Right lobe of liver (tissue), 4 donors: Measurements from ENCODE around the gene ETS2.

Experiments
- POLR2A ChIP-seq: fragments of 450-650 bp; IDR thresholded peaks from one replicate; pipeline ENCODE4 v1.6.1; 2017; ENCODE audit warnings: antibody characterized with exemption, mild to moderate bottlenecking
- TF ChIP-seq, protein P1 (sequence below), 4 donors: fragments of 200-600 bp in 3 of 4; fragments of 450-650 bp in 1 of 4; IDR thresholded peaks; one replicate each; pipeline versions ENCODE4 v1.5.1 to v1.8.0; 2016 to 2022; ENCODE audit warnings: antibody characterized with exemption in 4 of 4, mild to moderate bottlenecking in 2 of 4
- donor health status: DM: no; HTN: no; CAD: no.
- donor health status: DM: no; HTN: no; CAD: no.
- donor health status: DM: no; HTN: yes; CAD: no.

DNA sequence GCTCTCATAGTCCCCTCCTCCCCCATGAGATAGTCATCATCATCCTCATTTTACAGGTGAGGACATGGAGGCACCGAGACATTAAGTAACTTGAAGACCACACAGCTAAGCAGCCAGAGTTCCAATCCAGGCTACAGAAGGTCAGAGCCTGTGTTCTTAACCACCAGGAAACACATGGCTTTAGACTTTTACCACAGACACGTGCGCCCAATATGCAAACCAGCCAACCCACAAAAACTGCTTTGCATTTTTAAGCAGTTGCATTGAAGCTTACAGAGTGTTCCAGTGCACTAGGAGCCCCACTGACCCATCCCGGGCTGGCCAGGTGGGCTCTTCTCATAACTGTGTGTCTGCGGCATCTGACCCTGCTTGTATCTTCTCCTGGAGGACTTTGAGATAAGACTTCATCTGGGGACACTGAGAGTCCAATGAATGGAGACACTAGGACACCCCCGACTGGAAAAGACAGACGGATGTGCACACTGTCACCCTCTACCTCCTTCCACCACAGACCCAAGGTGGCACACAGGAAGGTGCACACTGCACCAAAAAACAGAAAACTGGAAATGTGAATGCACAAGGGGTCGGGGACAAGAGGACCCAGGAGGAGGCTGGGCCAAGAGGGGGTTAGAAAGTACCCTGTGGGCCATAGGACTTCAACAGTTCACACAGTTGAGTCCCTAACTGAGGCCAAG is 56.4 kb downstream of the ETS2 start:
- TF ChIP-seq, protein P1, sequence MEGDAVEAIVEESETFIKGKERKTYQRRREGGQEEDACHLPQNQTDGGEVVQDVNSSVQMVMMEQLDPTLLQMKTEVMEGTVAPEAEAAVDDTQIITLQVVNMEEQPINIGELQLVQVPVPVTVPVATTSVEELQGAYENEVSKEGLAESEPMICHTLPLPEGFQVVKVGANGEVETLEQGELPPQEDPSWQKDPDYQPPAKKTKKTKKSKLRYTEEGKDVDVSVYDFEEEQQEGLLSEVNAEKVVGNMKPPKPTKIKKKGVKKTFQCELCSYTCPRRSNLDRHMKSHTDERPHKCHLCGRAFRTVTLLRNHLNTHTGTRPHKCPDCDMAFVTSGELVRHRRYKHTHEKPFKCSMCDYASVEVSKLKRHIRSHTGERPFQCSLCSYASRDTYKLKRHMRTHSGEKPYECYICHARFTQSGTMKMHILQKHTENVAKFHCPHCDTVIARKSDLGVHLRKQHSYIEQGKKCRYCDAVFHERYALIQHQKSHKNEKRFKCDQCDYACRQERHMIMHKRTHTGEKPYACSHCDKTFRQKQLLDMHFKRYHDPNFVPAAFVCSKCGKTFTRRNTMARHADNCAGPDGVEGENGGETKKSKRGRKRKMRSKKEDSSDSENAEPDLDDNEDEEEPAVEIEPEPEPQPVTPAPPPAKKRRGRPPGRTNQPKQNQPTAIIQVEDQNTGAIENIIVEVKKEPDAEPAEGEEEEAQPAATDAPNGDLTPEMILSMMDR (IDR thresholded peaks at IDR 0.05) = no peak
- TF ChIP-seq POLR2A = no peak
